ENCODE measurements around the gene SPATA31C1.
"Not testable (repeated sequence)": the region's sequence is repeated elsewhere in the genome, so short reads cannot be mapped to it uniquely, and the experiment has no call there.

SPATA31C1 gene

GRCh38 chr9:87909310-87910041, 8.3 kb upstream of the SPATA31C1 start:
- Histone ChIP-seq H3K36me3 (ENCODE audit: control insufficient read depth, insufficient read depth, low read length) (no peaks in the 10 kb centered on the region), H3K27ac (ENCODE audit: low read depth, low read length) (no peak overlapping the region), H3K27me3 (ENCODE audit: control insufficient read depth, insufficient read depth, low read length) (no peaks in the 10 kb centered on the region), H3K9ac (ENCODE audit: low read length) (no peak overlapping the region), H3K9me3 (ENCODE audit: control insufficient read depth, insufficient read depth, low read depth, low read length) (no peaks in the 10 kb centered on the region), H3K4me3 (ENCODE audit: low read depth, low read length) (no peak overlapping the region), H3K4me1 (ENCODE audit: control insufficient read depth, insufficient read depth, low read length) (no peaks in the 10 kb centered on the region)

- Histone ChIP-seq H3K9me3 (ENCODE audit: control insufficient read depth, insufficient read depth, low read depth, low read length) (no peaks in the 10 kb centered on the region), H3K9ac (ENCODE audit: low read length) (no peak overlapping the region), H3K36me3 (ENCODE audit: control insufficient read depth, insufficient read depth, low read length) (no peaks in the 10 kb centered on the region), H3K4me1 (ENCODE audit: control insufficient read depth, insufficient read depth, low read length) (no peaks in the 10 kb centered on the region), H3K27me3 (ENCODE audit: control insufficient read depth, insufficient read depth, low read length) (no peaks in the 10 kb centered on the region), H3K27ac (ENCODE audit: low read depth, low read length) (no peak overlapping the region), H3K4me3 (ENCODE audit: low read depth, low read length) (no peak overlapping the region)
Observed at GRCh38 chr9:87910821-87911220, 6.9 kb upstream of the SPATA31C1 start.

- not testable (repeated sequence) for H3K9ac ChIP-seq (ENCODE audit: low read length); H3K27ac ChIP-seq (ENCODE audit: low read depth, low read length); H3K4me3 ChIP-seq (ENCODE audit: low read depth, low read length); H3K36me3 ChIP-seq (ENCODE audit: control insufficient read depth, insufficient read depth, low read length); H3K4me1 ChIP-seq (ENCODE audit: control insufficient read depth, insufficient read depth, low read length); H3K9me3 ChIP-seq (ENCODE audit: control insufficient read depth, insufficient read depth, low read depth, low read length); H3K27me3 ChIP-seq (ENCODE audit: control insufficient read depth, insufficient read depth, low read length)
Observed at GRCh38 chr9:87919013-87919412, 1.3 kb downstream of the SPATA31C1 start.

GRCh38 chr9:87921561-87921960, 3.8 kb downstream of the SPATA31C1 start:
- not testable (repeated sequence) for H3K36me3 ChIP-seq (ENCODE audit: control insufficient read depth, insufficient read depth, low read length); H3K9ac ChIP-seq (ENCODE audit: low read length); H3K4me1 ChIP-seq (ENCODE audit: control insufficient read depth, insufficient read depth, low read length); H3K4me3 ChIP-seq (ENCODE audit: low read depth, low read length); H3K27ac ChIP-seq (ENCODE audit: low read depth, low read length); H3K9me3 ChIP-seq (ENCODE audit: control insufficient read depth, insufficient read depth, low read depth, low read length); H3K27me3 ChIP-seq (ENCODE audit: control insufficient read depth, insufficient read depth, low read length)

- not testable (repeated sequence) for H3K4me1 ChIP-seq (ENCODE audit: control insufficient read depth, insufficient read depth, low read length); H3K27me3 ChIP-seq (ENCODE audit: control insufficient read depth, insufficient read depth, low read length); H3K36me3 ChIP-seq (ENCODE audit: control insufficient read depth, insufficient read depth, low read length); H3K27ac ChIP-seq (ENCODE audit: low read depth, low read length); H3K4me3 ChIP-seq (ENCODE audit: low read depth, low read length); H3K9me3 ChIP-seq (ENCODE audit: control insufficient read depth, insufficient read depth, low read depth, low read length); H3K9ac ChIP-seq (ENCODE audit: low read length)
Observed at GRCh38 chr9:87923012-87923411, 5.2 kb downstream of the SPATA31C1 start.

GRCh38 chr9:87924851-87925250, 7.1 kb downstream of the SPATA31C1 start:
- H3K4me1 ChIP-seq (ENCODE audit: control insufficient read depth, insufficient read depth, low read length); H3K27me3 ChIP-seq (ENCODE audit: control insufficient read depth, insufficient read depth, low read length); H3K4me3 ChIP-seq (ENCODE audit: low read depth, low read length); H3K27ac ChIP-seq (ENCODE audit: low read depth, low read length); H3K9ac ChIP-seq (ENCODE audit: low read length); H3K36me3 ChIP-seq (ENCODE audit: control insufficient read depth, insufficient read depth, low read length); H3K9me3 ChIP-seq (ENCODE audit: control insufficient read depth, insufficient read depth, low read depth, low read length): not testable (repeated sequence)

GRCh38 chr9:87929152-87929551, 11.4 kb downstream of the SPATA31C1 start:
- H3K27me3 ChIP-seq (ENCODE audit: control insufficient read depth, insufficient read depth, low read length); H3K9me3 ChIP-seq (ENCODE audit: control insufficient read depth, insufficient read depth, low read depth, low read length); H3K4me3 ChIP-seq (ENCODE audit: low read depth, low read length); H3K4me1 ChIP-seq (ENCODE audit: control insufficient read depth, insufficient read depth, low read length); H3K27ac ChIP-seq (ENCODE audit: low read depth, low read length); H3K36me3 ChIP-seq (ENCODE audit: control insufficient read depth, insufficient read depth, low read length); H3K9ac ChIP-seq (ENCODE audit: low read length): not testable (repeated sequence)

- H3K27ac ChIP-seq (ENCODE audit: low read depth, low read length); H3K4me3 ChIP-seq (ENCODE audit: low read depth, low read length); H3K36me3 ChIP-seq (ENCODE audit: control insufficient read depth, insufficient read depth, low read length); H3K9ac ChIP-seq (ENCODE audit: low read length); H3K27me3 ChIP-seq (ENCODE audit: control insufficient read depth, insufficient read depth, low read length); H3K9me3 ChIP-seq (ENCODE audit: control insufficient read depth, insufficient read depth, low read depth, low read length); H3K4me1 ChIP-seq (ENCODE audit: control insufficient read depth, insufficient read depth, low read length): not testable (repeated sequence)
Observed at GRCh38 chr9:87934444-87934843, 16.7 kb downstream of the SPATA31C1 start.

GRCh38 chr9:87937352-87937751, 19.6 kb downstream of the SPATA31C1 start:
- not testable (repeated sequence) for H3K4me3 ChIP-seq (ENCODE audit: low read depth, low read length); H3K36me3 ChIP-seq (ENCODE audit: control insufficient read depth, insufficient read depth, low read length); H3K9ac ChIP-seq (ENCODE audit: low read length); H3K27ac ChIP-seq (ENCODE audit: low read depth, low read length); H3K9me3 ChIP-seq (ENCODE audit: control insufficient read depth, insufficient read depth, low read depth, low read length); H3K27me3 ChIP-seq (ENCODE audit: control insufficient read depth, insufficient read depth, low read length); H3K4me1 ChIP-seq (ENCODE audit: control insufficient read depth, insufficient read depth, low read length)

- H3K27me3 ChIP-seq (ENCODE audit: control insufficient read depth, insufficient read depth, low read length); H3K36me3 ChIP-seq (ENCODE audit: control insufficient read depth, insufficient read depth, low read length); H3K9ac ChIP-seq (ENCODE audit: low read length); H3K4me1 ChIP-seq (ENCODE audit: control insufficient read depth, insufficient read depth, low read length); H3K4me3 ChIP-seq (ENCODE audit: low read depth, low read length); H3K9me3 ChIP-seq (ENCODE audit: control insufficient read depth, insufficient read depth, low read depth, low read length); H3K27ac ChIP-seq (ENCODE audit: low read depth, low read length): not testable (repeated sequence)
Observed at GRCh38 chr9:87937918-87938317, 20.2 kb downstream of the SPATA31C1 start.

- H3K27me3 ChIP-seq (ENCODE audit: control insufficient read depth, insufficient read depth, low read length); H3K4me1 ChIP-seq (ENCODE audit: control insufficient read depth, insufficient read depth, low read length); H3K27ac ChIP-seq (ENCODE audit: low read depth, low read length); H3K36me3 ChIP-seq (ENCODE audit: control insufficient read depth, insufficient read depth, low read length); H3K9ac ChIP-seq (ENCODE audit: low read length); H3K9me3 ChIP-seq (ENCODE audit: control insufficient read depth, insufficient read depth, low read depth, low read length); H3K4me3 ChIP-seq (ENCODE audit: low read depth, low read length): not testable (repeated sequence)
Observed at GRCh38 chr9:87938336-87938735, 20.6 kb downstream of the SPATA31C1 start.

- H3K27ac ChIP-seq (ENCODE audit: low read depth, low read length); H3K36me3 ChIP-seq (ENCODE audit: control insufficient read depth, insufficient read depth, low read length); H3K9me3 ChIP-seq (ENCODE audit: control insufficient read depth, insufficient read depth, low read depth, low read length); H3K4me3 ChIP-seq (ENCODE audit: low read depth, low read length); H3K27me3 ChIP-seq (ENCODE audit: control insufficient read depth, insufficient read depth, low read length); H3K9ac ChIP-seq (ENCODE audit: low read length); H3K4me1 ChIP-seq (ENCODE audit: control insufficient read depth, insufficient read depth, low read length): not testable (repeated sequence)
Observed at GRCh38 chr9:87939096-87939495, 21.3 kb downstream of the SPATA31C1 start.
